HL-60 (cell line): Measurements from ENCODE around the gene DNPH1.

Source experiments
- DNase-seq, 2 experiments: peaks; one replicate each; pipeline ENCODE4 v3.0.0-alpha.2; 2010 to 2020; ENCODE audit warnings: low read depth in 1 of 2, low spot score in 1 of 2
- H3K27ac ChIP-seq: fragments of 250-450 bp; sonication (Bioruptor Pico); replicated peaks from 2 replicates; pipeline ENCODE4 v1.5.1; 2020; ENCODE audit warnings: mild to moderate bottlenecking, moderate library complexity
- H3K27me3 ChIP-seq: fragments of 250-450 bp; sonication (Bioruptor Pico); 2 replicates; pipeline ENCODE4 v1.5.1; 2021; ENCODE audit warnings: mild to moderate bottlenecking, moderate library complexity; ENCODE audit not compliant: insufficient read depth, poor library complexity, severe bottlenecking
- H3K4me3 ChIP-seq: replicated peaks from 2 replicates; pipeline ENCODE4 v1.5.1; 2011; ENCODE audit warnings: mild to moderate bottlenecking, control low read depth, low read length; ENCODE audit not compliant: insufficient read depth
- GABPA ChIP-seq: IDR thresholded peaks from 2 replicates; pipeline ENCODE4 v1.6.1; 2012; ENCODE audit warnings: low read depth
- POLR2AphosphoS5 ChIP-seq: IDR thresholded peaks from 2 replicates; pipeline ENCODE4 v1.6.1; 2012; ENCODE audit warnings: low read depth
- SPI1 ChIP-seq: IDR thresholded peaks from 2 replicates; pipeline ENCODE4 v1.6.1; 2012; ENCODE audit warnings: low read depth, mild to moderate bottlenecking, borderline replicate concordance
- TF ChIP-seq, protein P1 (sequence below): IDR thresholded peaks from one replicate; pipeline ENCODE4 v1.5.1; 2011; ENCODE audit warnings: low read length, control low read depth, inconsistent platforms; ENCODE audit not compliant: insufficient read depth
- TF ChIP-seq, protein P2 (sequence below): IDR thresholded peaks from 2 replicates; pipeline ENCODE4 v1.6.1; 2012; ENCODE audit warnings: low read depth; ENCODE audit not compliant: insufficient replicate concordance

Gene DNPH1

DNA sequence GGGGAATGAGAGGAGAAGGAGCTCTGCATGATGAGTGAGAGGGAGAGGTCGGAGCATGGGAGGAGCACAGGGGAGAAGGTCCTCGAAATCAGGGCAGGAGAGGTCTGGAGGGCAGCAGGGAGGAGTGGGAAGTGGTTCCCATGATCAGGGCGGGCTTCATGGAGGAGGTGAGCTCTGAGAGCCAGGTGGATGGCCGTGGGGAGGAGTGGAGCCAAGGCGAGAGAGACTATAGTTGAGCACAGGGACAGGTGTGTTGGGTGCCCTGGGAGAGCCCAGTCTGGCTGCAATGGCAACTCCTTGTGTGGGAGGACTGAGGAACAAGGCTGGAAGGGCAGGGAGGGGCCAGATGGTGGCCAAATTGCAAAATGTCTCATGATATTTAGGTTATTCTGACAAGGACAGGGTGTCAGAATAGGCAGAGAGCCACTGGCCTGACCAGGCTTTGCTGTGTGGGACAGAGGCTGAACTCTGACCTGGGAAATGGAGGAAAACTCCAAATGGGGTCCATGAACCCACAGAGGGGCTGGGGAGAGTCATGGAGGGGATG lies 35.4 kb upstream of the DNPH1 start:
- H3K4me3 ChIP-seq, result no peak overlapping the region
- TF ChIP-seq SPI1, result no peak
- TF ChIP-seq, protein P1, sequence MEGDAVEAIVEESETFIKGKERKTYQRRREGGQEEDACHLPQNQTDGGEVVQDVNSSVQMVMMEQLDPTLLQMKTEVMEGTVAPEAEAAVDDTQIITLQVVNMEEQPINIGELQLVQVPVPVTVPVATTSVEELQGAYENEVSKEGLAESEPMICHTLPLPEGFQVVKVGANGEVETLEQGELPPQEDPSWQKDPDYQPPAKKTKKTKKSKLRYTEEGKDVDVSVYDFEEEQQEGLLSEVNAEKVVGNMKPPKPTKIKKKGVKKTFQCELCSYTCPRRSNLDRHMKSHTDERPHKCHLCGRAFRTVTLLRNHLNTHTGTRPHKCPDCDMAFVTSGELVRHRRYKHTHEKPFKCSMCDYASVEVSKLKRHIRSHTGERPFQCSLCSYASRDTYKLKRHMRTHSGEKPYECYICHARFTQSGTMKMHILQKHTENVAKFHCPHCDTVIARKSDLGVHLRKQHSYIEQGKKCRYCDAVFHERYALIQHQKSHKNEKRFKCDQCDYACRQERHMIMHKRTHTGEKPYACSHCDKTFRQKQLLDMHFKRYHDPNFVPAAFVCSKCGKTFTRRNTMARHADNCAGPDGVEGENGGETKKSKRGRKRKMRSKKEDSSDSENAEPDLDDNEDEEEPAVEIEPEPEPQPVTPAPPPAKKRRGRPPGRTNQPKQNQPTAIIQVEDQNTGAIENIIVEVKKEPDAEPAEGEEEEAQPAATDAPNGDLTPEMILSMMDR, result no peak
- no peak for TF ChIP-seq GABPA
- TF ChIP-seq, protein P2, sequence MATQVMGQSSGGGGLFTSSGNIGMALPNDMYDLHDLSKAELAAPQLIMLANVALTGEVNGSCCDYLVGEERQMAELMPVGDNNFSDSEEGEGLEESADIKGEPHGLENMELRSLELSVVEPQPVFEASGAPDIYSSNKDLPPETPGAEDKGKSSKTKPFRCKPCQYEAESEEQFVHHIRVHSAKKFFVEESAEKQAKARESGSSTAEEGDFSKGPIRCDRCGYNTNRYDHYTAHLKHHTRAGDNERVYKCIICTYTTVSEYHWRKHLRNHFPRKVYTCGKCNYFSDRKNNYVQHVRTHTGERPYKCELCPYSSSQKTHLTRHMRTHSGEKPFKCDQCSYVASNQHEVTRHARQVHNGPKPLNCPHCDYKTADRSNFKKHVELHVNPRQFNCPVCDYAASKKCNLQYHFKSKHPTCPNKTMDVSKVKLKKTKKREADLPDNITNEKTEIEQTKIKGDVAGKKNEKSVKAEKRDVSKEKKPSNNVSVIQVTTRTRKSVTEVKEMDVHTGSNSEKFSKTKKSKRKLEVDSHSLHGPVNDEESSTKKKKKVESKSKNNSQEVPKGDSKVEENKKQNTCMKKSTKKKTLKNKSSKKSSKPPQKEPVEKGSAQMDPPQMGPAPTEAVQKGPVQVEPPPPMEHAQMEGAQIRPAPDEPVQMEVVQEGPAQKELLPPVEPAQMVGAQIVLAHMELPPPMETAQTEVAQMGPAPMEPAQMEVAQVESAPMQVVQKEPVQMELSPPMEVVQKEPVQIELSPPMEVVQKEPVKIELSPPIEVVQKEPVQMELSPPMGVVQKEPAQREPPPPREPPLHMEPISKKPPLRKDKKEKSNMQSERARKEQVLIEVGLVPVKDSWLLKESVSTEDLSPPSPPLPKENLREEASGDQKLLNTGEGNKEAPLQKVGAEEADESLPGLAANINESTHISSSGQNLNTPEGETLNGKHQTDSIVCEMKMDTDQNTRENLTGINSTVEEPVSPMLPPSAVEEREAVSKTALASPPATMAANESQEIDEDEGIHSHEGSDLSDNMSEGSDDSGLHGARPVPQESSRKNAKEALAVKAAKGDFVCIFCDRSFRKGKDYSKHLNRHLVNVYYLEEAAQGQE, result no peak
- TF ChIP-seq POLR2AphosphoS5, result no peak
- no peak overlapping the region for H3K27ac ChIP-seq
- peaks cover 21% of the 10 kb centered on the region for H3K27me3 ChIP-seq
- no peak for DNase-seq

DNA sequence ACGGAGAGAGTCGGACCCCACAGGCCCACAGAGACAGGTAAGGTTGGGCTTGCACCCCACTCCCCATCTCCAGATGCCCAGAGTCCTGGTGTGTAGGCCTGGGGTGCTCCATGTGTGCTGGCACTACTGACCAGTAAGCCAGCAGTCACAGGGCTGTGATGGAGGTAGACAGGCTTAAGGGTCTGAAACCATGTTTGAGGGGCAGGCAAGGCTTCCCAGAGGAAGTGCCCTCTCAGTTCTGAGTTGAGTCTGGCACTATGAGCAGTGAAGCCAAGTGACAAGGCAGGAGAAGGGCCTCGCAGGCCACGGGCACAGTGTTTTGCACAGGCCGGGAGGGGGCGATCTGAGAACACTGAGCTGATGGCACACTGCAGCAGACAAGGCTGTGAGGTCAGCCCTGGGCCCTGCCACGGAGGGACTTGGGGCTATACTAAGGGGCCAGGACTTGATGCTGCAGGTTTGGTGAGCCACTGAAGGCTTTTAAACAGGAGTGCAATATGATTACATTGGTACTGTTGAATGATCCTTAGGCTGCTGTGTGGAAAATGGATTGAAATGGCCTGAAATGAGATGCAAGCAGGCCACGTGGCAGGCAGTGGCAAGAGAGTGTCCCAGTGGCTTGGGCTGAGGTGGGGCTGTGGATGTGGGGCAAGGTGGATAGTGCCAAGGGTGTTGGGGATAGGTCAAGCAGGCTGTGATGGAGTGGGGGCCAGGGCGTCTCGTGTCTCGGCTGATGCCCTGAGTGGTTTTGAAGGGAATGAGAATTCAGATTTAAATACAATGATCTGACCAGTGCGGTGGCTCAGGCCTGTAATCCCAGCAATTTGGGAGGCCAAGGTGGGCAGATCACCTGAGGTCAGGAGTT lies 34.3 kb upstream of the DNPH1 start:
- peak; percentile 39 to 80 for DNase-seq
- H3K4me3 ChIP-seq, result no peak overlapping the region
- TF ChIP-seq GABPA, result no peak
- TF ChIP-seq, protein P1, result peak; percentile 87

DNA sequence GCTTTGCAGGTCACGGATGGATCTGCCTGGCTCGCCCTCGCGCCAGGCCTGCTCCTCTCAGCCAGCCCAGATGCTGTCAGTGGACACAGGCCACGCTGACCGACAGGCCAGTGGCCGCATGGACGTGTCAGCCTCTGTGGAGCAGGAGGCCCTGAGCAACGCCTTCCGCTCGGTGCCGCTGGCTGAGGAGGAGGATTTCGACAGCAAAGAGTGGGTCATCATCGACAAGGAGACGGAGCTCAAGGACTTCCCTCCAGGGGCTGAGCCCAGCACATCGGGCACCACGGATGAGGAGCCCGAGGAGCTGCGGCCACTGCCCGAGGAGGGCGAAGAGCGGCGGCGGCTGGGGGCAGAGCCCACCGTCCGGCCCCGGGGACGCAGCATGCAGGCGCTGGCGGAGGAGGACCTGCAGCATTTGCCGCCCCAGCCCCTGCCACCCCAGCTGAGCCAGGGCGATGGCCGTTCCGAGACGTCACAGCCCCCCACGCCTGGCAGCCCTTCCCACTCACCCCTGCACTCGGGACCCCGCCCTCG lies 33.6 kb upstream of the DNPH1 start:
- Histone ChIP-seq H3K4me3 (no peak overlapping the region), H3K27ac (no peak overlapping the region), H3K27me3 (peaks cover 5% of the 10 kb centered on the region)
- DNase-seq, result no peak
- TF ChIP-seq SPI1 (no peak), GABPA (no peak), POLR2AphosphoS5 (no peak)
- TF ChIP-seq, protein P2, result no peak
- TF ChIP-seq, protein P1, result no peak

More for the DNA sequence above, 34.3 kb upstream of the DNPH1 start:
- H3K27me3 ChIP-seq, result peaks cover 10% of the 10 kb centered on the region
- H3K27ac ChIP-seq, result no peak overlapping the region
